GM19035 (cell line): ENCODE measurements around the gene KCTD11.
"Not testable (repeated sequence)": the region's sequence is repeated elsewhere in the genome, so short reads cannot be mapped to it uniquely, and the experiment has no call there.

Experiments
- ATAC-seq: cut with Tn5 transposase; IDR thresholded peaks from one replicate; pipeline ENCODE4 v1.9.1; 2021; ENCODE audit not compliant: unreplicated experiment

Gene KCTD11

GRCh38 chr17:7341842-7342241 is 10.1 kb upstream of the KCTD11 start:
- no peak for ATAC-seq

DNA sequence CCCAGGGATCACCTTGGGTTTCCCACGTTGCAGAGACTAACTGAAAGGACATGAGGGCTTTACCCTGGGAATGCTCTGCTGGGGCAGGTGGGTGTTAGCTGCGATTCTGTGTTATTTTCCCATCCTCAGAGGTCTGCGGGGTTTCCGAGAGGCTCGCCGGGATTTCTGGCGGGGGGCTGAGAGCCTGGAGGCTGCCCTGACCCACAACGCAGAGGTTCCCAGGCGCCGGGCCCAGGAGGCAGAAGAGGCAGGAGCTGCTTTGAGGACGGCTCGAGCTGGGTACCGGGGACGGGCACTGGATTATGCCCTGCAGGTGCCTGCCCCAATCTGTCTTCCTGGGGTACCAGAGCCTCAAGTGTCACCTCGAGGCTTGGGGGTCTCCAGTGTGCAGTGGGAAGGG is 8.7 kb upstream of the KCTD11 start:
- ATAC-seq, result no peak

DNA sequence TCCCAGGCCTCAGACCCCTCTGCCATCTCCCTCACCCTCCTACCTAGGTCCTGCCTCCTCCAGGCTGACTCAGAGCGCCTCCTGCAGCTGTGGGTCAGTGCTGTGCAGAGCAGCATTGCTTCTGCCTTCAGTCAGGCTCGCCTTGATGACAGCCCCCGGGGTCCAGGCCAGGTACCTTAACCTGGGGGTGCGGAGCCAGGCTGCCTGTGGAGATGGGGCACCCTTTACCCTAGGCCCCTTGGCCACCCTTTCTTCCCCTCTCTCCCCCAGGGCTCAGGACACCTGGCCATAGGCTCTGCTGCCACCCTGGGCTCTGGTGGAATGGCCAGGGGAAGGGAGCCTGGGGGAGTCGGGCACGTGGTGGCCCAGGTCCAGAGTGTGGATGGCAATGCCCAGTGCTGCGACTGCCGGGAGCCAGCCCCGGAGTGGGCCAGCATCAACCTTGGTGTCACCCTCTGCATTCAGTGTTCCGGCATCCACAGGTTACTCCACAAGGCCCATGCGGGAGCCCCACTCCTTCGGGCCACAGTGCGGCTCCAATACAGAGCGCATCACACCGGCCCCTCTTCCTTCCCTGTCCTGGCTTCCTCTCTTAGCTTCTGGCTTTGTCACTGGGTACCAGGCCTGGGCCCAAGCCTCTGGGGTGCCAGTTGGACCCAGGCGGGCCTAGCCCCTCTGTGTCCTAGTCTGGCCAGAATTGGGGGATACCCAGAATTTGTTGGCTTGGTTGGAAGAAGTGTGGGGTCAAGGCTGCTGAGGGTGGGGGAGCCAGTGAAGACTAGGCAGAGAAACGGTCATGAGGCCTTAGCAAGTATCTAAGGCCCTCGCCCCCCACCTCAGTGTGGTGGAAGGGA is 5.0 kb upstream of the KCTD11 start:
- ATAC-seq, result no peak

DNA sequence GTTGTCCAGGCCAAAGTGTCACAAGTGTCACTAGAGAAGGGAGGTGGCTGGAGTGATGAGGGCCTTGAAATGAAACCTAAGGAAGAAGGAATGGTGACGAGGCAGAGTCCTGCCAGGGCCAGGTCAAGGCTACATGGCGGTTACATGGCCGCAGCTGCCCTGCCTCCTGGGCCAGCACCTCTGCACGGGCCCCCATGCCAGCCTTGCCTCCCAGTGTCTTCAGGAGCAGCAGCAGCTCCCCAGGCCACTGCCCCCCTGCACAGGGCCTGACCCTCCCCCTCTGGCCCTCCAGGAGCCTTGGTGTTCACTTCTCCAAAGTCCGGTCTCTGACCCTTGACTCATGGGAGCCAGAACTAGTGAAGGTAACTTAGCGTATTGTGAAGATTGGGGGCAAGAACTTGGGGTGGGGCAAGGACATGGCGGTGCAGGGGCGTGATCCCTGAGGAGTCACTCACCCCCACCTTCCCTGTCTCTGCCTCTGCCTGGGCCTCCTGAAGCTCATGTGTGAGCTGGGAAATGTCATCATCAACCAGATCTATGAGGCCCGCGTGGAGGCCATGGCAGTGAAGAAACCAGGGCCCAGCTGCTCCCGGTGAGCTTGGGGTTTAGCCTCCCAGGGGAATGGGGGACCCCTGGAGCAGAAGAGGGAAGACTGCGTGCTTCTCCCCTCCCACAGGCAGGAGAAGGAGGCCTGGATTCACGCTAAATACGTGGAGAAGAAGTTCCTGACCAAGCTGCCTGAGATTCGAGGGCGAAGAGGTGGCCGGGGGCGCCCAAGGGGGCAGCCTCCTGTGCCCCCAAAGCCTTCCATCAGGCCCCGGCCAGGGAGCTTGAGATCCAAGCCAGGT is 4.1 kb upstream of the KCTD11 start:
- ATAC-seq, result no peak

DNA sequence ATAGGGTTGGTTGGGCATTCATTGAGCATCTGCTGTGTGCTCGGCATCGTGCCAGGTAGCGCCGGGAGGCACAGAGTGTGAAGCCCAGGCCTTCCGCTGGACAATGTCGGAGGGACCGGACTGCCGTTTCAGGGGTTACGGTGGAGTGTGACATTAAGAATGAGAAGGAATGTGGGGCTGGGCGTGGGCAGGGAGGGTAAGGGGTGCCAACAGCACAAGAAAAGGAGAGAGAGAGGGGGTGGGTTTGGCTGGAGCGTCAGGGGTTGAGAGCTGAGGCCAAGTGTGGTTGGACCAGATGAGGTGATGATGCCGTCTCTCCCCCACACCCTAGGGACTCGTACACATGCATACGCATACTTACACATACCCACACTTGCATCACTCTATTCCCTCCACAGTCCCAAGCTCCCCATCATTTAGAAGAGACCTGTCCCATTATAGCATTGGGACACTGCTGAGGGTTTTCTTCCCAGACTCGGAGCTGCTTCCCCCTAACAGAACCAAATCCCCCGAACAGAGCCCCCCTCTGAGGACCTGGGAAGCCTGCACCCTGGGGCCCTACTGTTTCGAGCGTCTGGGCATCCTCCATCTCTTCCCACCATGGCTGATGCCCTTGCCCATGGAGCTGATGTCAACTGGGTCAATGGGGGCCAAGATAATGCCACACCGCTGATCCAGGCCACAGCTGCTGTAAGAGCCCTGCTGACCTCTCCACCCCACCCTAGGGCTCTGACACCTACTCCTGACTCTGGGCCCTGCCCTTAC is 3.3 kb upstream of the KCTD11 start:
- ATAC-seq, result no peak

GRCh38 chr17:7352503-7352889 is 534 bp downstream of the KCTD11 start:
- ATAC-seq, result no peak

GRCh38 chr17:7352910-7353635 is 1.1 kb downstream of the KCTD11 start:
- no peak for ATAC-seq

DNA sequence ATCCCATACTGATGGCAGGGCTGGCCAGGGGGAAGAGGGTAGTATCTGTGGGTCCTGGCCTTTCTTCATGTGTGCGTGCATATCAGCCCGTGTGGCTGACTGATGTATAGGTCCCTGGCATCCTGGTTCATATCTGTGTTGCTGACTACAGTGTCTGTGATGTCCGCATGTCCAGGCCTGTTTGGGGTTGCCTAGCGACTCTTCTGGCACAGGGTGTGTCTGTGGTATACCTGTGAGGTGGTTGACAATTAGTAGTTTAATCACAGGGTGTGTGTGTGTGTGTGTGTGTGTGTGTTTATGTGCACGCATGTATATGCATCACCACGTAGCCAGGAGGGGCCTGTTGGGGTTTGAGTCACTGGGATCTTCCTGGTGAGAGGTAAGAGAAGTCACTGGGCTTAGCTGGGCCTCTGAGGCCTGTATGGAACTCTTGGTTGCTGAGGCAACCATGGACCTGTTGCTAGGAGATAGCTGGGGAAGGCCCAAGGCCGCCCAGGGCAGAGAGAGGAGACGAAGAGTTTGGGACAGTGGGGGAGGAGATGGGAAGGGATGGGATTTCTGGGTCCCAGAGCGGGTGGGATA is 2.4 kb downstream of the KCTD11 start:
- ATAC-seq, result no peak

- no peak for ATAC-seq
These were observed 3.1 kb downstream of the KCTD11 start, which contains the start of gene TMEM95 for GRCh38 chr17:7355053-7355452. TSS of gene TMEM95 (plus strand) at chr17:7355156. CDS start at chr17:7355205, 49 bp downstream.

- ATAC-seq, result no peak
These were observed 3.6 kb downstream of the KCTD11 start for GRCh38 chr17:7355573-7355972.

DNA sequence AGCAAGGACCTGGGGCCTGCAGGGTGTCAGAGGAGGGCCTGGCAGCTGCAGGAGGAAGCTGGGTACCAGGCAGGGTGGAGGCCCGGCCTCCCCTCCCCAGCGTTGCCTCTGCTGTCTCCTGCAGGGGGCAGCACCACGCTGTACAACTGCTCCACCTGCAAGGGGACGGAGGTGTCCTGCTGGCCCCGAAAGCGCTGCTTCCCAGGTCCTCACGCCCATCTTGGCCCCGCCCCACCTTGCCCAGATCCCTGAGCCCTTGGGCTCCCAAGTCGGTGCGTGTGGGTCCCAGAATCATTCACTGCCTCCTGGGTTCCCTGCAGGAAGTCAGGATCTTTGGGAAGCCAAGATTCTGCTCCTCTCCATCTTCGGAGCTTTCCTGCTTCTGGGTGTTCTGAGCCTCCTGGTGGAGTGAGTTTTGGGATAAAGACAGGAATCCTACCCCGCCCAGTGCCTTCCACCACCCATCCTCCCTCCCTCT is 4.1 kb downstream of the KCTD11 start:
- ATAC-seq, result no peak

DNA sequence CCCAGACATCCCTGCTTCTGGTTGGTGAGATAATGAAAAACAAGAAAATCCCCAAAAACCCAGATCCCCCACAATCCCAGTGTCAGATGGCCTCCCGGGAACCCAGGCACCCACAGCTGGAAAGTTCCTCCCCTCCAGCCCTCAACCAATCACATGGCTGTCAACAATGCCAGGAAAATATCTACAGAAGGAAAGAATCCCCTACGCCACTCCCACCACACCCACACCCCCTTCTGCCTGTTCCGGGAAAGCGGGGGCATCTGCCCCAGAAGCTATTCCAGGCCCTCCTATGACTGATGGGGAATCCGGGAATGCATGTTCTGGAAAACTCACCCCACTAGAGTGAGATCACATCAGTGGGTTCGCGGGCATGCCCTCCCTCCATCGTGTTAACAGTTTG is 4.8 kb downstream of the KCTD11 start:
- ATAC-seq, result no peak

DNA sequence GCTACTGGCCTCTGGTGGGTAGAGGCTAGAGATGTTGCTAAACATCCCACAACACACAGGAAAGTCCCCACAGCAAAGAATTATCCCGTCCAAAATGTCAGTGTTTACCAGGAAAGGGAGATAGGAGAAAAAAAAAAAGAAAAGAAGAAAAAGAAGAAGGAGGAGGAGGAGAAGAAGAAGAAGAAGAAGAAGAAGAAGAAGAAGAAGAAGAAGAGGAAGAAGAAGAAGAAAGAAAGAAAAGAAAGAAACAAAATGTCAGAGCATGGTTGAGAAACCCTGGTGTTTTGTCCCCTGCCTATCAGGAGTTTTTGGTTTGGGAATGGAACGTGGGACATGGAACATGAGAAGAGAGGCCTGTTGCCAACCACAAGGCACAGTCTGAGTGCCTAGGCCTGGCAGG is 5.4 kb downstream of the KCTD11 start:
- no peak for ATAC-seq

DNA sequence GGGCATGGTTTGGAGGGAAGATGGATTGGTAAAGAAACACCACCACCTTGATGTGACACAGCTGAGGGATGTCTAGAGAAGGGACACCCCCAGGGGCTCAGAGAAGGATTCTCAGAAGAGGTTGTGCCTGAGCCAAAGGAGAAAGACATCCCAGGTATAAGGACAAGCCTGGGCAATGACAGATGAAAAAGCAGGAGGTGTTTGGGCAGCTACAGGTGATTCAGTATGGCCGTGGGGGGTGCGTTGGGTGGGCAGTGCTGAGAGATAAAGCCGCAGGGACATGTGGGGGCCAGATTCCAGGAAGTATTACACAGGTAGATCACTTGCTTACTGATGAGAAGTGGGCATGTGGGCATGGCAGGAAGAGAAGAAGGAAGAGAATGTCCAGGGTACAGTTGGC is 9.9 kb downstream of the KCTD11 start:
- no peak for ATAC-seq

DNA sequence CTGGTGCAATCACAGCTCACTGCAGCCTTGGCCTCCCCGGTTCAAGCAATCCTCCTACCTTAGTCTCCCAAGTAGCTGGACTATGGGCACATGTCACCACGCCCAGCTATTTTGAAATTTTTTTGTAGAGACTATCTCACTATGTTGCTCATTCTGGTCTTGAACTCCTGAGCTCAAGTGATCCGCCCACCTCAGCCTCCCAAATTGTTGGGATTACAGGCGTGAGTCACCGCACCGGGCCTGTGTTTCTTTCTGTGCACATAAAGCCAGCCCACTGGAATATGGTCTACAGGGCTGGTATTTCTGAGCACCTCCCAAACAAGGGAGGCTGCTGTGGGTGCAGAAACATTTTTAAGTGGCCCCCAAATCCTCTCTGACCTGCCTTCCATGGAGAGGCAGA is 11.3 kb downstream of the KCTD11 start:
- no peak for ATAC-seq

GRCh38 chr17:7365963-7366362 is 14.0 kb downstream of the KCTD11 start:
- not testable (repeated sequence) for ATAC-seq

- ATAC-seq, result no peak
These were observed 15.1 kb downstream of the KCTD11 start for GRCh38 chr17:7367083-7367482.

GRCh38 chr17:7367918-7368598 is 16.1 kb downstream of the KCTD11 start:
- no peak for ATAC-seq

DNA sequence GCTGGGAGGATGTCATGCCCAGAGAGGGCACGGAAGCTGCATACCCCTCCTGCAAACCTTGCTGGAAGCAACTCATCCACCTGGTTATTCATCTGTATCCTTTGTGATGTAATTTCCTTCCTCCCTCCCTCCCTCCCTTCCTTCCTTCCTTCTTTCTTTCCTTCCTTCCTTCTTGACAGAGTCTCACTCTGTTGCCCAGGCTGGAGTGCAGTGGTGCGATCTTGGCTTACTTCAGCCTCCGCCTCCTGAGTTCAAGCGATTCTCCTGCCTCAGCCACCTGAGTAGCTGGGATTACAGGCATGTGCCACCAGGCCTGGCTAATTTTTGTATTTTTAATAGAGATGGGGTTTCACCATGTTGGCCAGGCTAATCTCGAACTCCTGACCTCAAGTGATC is 16.6 kb downstream of the KCTD11 start:
- ATAC-seq, result not testable (repeated sequence)

DNA sequence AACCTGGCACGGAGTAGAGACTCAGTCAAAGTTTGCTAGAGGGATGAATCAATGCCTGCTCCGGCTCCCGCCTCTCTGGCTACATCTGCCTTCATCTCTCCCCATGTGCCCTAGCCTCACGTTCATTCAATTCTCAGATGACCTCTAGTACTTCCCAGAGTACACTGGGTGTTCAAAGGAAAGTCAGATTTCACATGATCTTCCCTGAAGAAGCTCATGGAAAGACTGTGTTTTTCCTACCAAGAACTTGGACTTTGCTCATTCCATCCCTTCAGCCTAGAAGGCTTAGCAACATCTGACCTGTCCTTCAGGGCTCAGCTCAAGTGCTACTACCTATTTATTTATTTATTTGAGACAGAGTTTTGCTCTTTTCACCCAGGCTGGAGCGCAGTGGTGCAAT is 17.9 kb downstream of the KCTD11 start:
- ATAC-seq, result no peak
